Uterus (tissue), 2 donors: ENCODE results near the gene NDST4.

Experiments used
- POLR2A ChIP-seq, 2 donors: fragments of 450-650 bp; IDR thresholded peaks; one replicate each; pipeline ENCODE4 v1.6.1; 2016; ENCODE audit warnings: antibody characterized with exemption in 2 of 2, mild to moderate bottlenecking in 1 of 2, moderate library complexity in 1 of 2
- TF ChIP-seq, protein P1 (sequence below), 4 experiments: fragments of 200-600 bp in 2 of 4; fragments of 450-650 bp in 2 of 4; sonication (generic) in 2 of 4; IDR thresholded peaks; one replicate each; pipeline ENCODE4 v1.5.1; 2016 to 2019; ENCODE audit warnings: antibody characterized with exemption in 4 of 4, mild to moderate bottlenecking in 2 of 4, moderate library complexity in 1 of 4

GRCh38 chr4:114785570-114785969, 327.9 kb downstream of the NDST4 start:
- TF ChIP-seq, protein P1, sequence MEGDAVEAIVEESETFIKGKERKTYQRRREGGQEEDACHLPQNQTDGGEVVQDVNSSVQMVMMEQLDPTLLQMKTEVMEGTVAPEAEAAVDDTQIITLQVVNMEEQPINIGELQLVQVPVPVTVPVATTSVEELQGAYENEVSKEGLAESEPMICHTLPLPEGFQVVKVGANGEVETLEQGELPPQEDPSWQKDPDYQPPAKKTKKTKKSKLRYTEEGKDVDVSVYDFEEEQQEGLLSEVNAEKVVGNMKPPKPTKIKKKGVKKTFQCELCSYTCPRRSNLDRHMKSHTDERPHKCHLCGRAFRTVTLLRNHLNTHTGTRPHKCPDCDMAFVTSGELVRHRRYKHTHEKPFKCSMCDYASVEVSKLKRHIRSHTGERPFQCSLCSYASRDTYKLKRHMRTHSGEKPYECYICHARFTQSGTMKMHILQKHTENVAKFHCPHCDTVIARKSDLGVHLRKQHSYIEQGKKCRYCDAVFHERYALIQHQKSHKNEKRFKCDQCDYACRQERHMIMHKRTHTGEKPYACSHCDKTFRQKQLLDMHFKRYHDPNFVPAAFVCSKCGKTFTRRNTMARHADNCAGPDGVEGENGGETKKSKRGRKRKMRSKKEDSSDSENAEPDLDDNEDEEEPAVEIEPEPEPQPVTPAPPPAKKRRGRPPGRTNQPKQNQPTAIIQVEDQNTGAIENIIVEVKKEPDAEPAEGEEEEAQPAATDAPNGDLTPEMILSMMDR (IDR thresholded peaks at IDR 0.05), result no peak
- no peak for TF ChIP-seq POLR2A (IDR thresholded peaks at IDR 0.05)
